G401.6 (cell line): Measurements from ENCODE around the gene APAF1.
A peak's percentile ranks its signal among the peaks of the same experiment; 100 is the strongest.
"Not testable (repeated sequence)": the region's sequence is repeated elsewhere in the genome, so short reads cannot be mapped to it uniquely, and the experiment has no call there.

Experiments used
- FAIRE-seq: peaks from 2 replicates; lab custom pipeline; 2012; peaks lifted over from hg19 to GRCh38; lab: Jason Lieb, UNC

The APAF1 gene, protein sequence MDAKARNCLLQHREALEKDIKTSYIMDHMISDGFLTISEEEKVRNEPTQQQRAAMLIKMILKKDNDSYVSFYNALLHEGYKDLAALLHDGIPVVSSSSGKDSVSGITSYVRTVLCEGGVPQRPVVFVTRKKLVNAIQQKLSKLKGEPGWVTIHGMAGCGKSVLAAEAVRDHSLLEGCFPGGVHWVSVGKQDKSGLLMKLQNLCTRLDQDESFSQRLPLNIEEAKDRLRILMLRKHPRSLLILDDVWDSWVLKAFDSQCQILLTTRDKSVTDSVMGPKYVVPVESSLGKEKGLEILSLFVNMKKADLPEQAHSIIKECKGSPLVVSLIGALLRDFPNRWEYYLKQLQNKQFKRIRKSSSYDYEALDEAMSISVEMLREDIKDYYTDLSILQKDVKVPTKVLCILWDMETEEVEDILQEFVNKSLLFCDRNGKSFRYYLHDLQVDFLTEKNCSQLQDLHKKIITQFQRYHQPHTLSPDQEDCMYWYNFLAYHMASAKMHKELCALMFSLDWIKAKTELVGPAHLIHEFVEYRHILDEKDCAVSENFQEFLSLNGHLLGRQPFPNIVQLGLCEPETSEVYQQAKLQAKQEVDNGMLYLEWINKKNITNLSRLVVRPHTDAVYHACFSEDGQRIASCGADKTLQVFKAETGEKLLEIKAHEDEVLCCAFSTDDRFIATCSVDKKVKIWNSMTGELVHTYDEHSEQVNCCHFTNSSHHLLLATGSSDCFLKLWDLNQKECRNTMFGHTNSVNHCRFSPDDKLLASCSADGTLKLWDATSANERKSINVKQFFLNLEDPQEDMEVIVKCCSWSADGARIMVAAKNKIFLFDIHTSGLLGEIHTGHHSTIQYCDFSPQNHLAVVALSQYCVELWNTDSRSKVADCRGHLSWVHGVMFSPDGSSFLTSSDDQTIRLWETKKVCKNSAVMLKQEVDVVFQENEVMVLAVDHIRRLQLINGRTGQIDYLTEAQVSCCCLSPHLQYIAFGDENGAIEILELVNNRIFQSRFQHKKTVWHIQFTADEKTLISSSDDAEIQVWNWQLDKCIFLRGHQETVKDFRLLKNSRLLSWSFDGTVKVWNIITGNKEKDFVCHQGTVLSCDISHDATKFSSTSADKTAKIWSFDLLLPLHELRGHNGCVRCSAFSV (N-terminal part only)

GRCh38 chr12:98644712-98645571 lies at the start of gene APAF1, which contains the start of gene IKBIP:
TSS of gene APAF1 (plus strand) at chr12:98645290. CDS start at chr12:98648360, 3,070 bp downstream.
TSS of gene IKBIP (minus strand) at chr12:98644788. CDS start at chr12:98644701, 87 bp downstream.
- peak; percentile 71 for FAIRE-seq

- not testable (repeated sequence) for FAIRE-seq
Measured at GRCh38 chr12:98597313-98597712, 47.8 kb upstream of the APAF1 start.

DNA sequence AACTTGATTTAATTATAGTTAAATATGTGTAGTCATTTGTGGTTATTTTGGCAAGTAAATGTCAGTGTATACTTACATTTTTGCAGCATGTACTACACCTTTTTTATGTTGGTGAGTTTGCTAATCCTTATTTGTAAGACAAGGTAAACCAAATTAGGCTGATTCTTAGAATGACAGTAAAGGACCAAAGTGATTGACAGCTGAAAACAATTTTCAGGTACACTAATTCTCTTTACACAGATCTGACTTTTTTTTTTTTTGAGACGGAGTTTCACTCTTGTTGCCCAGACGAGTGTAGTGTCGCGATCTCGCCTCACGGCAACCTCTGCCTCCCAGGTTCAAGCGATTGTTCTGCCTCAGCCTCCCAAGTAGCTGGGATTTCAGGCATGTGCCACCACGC lies 43.2 kb upstream of the APAF1 start:
- FAIRE-seq = no peak

GRCh38 chr12:98606359-98606988 lies 38.6 kb upstream of the APAF1 start:
- FAIRE-seq = peak; percentile 73

GRCh38 chr12:98610596-98610995 lies 34.5 kb upstream of the APAF1 start:
- FAIRE-seq = no peak

DNA sequence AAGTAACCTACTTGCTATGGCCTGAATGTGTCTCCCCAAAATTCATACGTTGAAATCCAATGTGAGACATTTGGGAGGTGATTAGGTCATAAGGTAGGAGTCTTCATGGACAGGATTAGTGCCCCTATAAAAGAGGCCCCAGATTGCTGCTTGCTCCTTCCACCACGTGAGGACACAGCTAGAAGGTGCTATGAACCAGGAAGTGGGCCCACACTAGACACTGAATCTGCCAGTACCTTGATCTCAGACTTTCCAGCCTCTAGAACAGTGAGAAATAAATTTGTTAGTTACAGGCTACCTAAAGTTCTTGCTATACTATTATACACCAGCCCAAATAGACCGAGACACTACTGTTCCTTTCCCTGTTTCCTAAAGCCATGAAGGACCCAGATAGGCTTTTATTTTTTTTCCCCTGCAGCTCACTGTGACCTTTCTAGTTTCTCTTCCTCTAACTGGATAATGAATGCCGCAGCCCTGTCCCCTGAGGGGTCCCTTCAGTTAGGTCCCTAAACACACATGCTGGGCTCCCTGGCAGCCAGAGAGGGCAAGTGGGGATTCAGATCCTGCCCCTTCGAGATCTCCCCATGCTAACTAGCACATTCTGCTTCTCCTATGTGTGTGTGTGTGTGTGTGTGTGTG lies 32.3 kb upstream of the APAF1 start:
- no peak for FAIRE-seq

DNA sequence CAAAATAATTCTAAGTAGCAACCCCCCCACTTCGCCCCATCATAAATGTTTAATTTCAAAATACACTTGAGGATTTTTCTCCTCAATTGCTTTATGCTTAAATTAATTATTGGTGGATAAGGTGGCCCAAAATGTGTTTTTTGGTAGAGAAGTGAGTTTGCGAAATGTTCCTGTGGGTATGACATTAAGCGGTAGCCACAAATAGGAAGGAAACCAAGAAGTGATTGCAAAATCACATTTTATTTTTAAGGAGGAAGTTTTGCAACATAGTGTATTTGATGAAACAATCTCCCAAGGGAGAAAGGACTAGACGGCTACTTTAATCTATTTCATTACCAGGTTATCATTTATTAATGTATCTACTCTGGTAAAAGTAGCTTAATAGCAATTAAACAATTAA lies 26.1 kb upstream of the APAF1 start:
- no peak for FAIRE-seq

GRCh38 chr12:98635657-98636323 lies 9.3 kb upstream of the APAF1 start:
- FAIRE-seq = peak; percentile 90

DNA sequence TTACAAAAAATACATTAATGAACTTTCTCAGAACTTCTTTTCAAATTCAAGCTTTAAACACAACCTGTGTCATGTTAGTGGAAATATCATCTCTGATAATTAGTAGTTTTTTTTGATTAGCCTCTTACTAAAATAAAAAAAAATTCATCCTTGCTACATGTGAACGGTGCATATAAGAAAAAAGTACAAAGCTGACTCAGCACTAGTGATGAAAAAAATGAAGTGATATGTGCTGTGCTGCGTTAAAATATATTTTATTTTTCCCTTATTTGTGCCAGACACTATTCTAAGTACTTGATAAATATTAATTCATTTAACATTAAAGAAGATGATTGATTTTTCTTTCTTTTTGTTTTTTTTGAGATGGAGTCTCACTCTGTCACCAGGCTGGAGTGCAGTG lies 8.0 kb upstream of the APAF1 start:
- FAIRE-seq = peak; percentile 55

- FAIRE-seq = no peak
Measured at GRCh38 chr12:98638009-98638408, 7.1 kb upstream of the APAF1 start.

GRCh38 chr12:98639491-98639890 lies 5.6 kb upstream of the APAF1 start:
- FAIRE-seq = no peak

- not testable (repeated sequence) for FAIRE-seq
Measured at GRCh38 chr12:98642801-98643200, 2.3 kb upstream of the APAF1 start.

- no peak for FAIRE-seq
Measured at GRCh38 chr12:98644433-98644711, 718 bp upstream of the APAF1 start.

DNA sequence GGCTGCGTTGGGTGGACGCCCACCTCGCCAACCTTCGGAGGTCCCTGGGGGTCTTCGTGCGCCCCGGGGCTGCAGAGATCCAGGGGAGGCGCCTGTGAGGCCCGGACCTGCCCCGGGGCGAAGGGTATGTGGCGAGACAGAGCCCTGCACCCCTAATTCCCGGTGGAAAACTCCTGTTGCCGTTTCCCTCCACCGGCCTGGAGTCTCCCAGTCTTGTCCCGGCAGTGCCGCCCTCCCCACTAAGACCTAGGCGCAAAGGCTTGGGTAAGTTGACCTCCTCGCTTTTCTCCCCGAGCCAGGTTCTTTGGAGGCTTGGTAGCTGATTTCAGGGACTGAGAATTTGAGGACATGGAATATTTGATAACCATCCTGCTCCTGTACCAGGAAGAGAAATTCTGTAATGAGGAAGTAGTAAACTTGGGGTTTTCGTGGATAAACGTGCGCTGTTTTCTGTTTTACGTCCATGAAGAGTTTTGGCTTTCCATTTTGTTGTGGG lies 530 bp downstream of the APAF1 start:
- no peak for FAIRE-seq

DNA sequence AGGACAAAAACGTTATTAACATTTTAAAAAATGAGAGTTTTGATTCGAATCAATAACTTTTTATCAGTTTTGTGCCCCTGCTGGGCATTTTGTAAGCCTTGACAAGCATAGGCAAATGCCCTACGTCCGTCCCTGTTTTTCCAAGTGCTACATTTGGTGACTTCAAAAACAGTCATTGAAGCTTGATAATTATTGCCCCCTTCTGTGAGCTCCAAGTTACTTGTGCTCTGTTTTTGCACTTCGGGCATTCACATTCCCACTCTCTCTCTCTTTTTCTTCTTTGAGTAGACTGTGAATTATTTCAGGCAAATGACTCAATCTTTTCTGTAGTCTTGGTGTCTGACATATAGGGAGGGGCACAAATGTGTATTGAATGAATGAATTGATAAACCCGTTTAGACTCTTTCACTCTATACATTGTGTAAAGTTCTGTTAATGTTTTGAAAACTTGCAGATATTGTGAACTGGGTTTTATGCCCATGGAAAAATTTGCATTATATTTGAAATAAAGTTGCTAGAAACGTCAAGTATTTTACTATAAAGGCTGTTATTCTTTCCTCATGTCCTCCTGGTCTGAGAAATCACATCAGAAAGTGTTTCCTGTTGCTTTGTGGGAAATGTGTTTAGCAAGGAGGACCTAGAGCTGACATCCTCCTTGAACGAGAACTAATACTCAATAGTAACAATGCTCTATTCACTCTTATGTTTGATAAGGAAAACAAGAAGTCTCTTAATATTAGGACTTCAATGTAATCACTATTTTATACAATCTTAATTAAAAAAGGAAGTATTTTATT lies 1.4 kb downstream of the APAF1 start:
- FAIRE-seq = no peak

- no peak for FAIRE-seq
Measured at GRCh38 chr12:98651328-98651727, 6.2 kb downstream of the APAF1 start.

DNA sequence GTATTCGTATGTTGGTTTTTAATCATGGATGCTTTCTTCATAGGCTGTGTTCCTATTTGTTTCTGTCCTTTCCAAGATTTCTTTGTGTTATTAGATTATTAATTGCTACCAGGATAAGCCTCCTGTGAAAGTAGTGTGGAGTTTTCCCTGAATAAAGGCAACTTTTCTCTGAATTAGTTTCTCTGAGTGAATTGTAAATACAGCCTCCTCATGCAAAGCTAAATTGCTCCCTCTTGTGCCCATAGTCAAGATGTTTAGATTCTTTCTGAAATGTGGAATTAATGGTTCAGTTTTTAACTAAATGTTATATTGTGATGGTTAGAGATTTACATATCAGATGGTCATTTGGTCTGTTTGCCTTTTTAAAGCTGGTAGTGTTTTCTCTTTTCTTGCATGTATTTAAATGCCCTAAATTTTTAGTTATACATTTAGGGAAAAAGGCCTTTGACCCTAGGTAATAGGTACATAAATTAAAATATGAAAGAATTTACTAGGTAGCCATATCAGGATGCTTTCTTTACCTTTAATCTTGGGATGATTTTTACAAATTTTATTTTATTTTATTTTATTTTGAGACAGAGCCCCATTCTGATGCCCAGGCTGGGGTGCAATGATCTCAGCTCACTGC lies 8.9 kb downstream of the APAF1 start:
- FAIRE-seq = peak; percentile 98

DNA sequence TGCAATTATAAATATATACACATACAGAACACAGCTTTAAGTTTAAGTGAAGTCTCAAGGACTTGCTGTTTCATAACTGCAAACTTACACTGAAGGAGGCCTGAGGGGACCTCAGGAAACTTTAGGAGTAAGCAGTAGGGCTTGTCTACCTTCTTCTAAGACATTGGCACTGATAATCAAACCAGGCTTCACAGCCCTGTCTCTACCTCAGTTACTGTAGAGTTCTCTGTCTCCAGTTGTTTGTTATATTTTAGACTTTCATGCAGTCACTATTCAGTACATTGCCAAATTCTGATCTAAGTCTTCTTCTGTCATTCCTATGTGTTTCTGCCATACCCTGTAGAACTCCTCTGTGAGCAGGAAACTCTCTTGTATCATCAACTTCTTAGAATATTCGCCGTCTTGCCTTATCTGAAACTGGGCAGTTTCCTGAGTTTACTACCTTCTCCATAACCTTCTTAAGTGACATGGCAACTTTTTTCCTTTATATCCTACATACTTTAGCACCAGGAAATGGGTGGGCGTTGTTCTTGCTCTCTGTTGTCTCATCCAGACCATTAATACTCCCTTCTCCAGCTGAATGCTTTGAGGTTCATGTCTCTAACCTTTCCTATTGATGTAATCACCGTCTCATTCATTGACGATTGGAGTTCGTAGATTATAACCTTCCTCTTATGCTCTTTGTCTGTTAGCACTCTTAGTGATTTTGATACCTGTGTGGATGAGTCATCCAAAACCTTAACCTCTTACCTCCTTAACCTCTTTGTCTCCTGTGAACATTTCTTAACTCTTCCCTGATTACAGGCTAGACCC lies 11.4 kb downstream of the APAF1 start:
- FAIRE-seq = no peak
